Transverse colon (tissue), 4 donors: ENCODE data around the gene GPR176. TPM values are rescaled to one million over a fixed set of nuclear protein-coding genes. Genes with fewer than 3 reads are reported as not detected.

Experiments
- DNase-seq: peaks from one replicate; pipeline ENCODE4 v3.0.0-alpha.2; 2019
- H3K27ac ChIP-seq, 4 donors: fragments of 200-600 bp; sonication (generic); 2 replicates each; pipeline ENCODE4 v1.5.1; 2016 to 2018; ENCODE audit warnings: inconsistent platforms in 4 of 4
- H3K27me3 ChIP-seq: fragments of 200-600 bp; sonication (generic); 2 replicates; pipeline ENCODE4 v1.5.1; 2017; ENCODE audit warnings: inconsistent platforms
- H3K36me3 ChIP-seq, 4 donors: fragments of 200-600 bp; sonication (generic); 2 replicates each; pipeline ENCODE4 v1.5.1; 2017 to 2019; ENCODE audit warnings: inconsistent platforms in 4 of 4
- H3K4me1 ChIP-seq, 4 donors: fragments of 200-600 bp; sonication (generic); 2 replicates each; pipeline ENCODE4 v1.5.1; 2017 to 2020; ENCODE audit warnings: inconsistent platforms in 4 of 4
- H3K4me3 ChIP-seq, 4 donors: fragments of 200-600 bp; sonication (generic); 1 replicate in 1 of 4; 2 replicates in 3 of 4; pipeline versions ENCODE4 v1.5.1 to v1.6.1; 2017 to 2019; ENCODE audit warnings: inconsistent platforms in 4 of 4
- H3K9me3 ChIP-seq, 2 donors: fragments of 200-600 bp; sonication (generic); 2 replicates each; pipeline ENCODE4 v1.5.1; 2017 to 2019; ENCODE audit warnings: inconsistent platforms in 2 of 2
- EP300 ChIP-seq: sonication (generic); formaldehyde crosslinking; IDR thresholded peaks from one replicate; pipeline ENCODE4 v1.6.1; 2017; ENCODE audit warnings: antibody characterized with exemption, low read depth
- POLR2A ChIP-seq: fragments of 450-650 bp; IDR thresholded peaks from one replicate; pipeline ENCODE4 v1.6.1; 2016; ENCODE audit warnings: antibody characterized with exemption, mild to moderate bottlenecking, moderate library complexity
- POLR2AphosphoS5 ChIP-seq, 3 donors: sonication (generic); formaldehyde crosslinking; IDR thresholded peaks; one replicate each; pipeline ENCODE4 v1.6.1; 2016; ENCODE audit warnings: antibody characterized with exemption in 3 of 3
- WGBS, 2 donors: methylation state at CpG; one replicate each; pipeline ENCODE4 v1.1.5; 2018; ENCODE audit warnings: low coverage in 1 of 2; 5-methylcytosine and 5-hydroxymethylcytosine counted together
- in situ Hi-C, 4 donors: fragments of 200-750 bp; cut with MboI; loops; one replicate each; pipeline versions ENCODE4 v1.15.0 to v1.15.1; 2017; ENCODE audit warnings: low sequenced_read_pairs in 3 of 4, low pct_ligation_motif_present in 1 of 4, low pct_unique_long_range_greater_than_20kb in 1 of 4
- intact Hi-C: fragments of 100-400 bp; cut with DNase I; formaldehyde crosslinking; loops from one replicate; pipeline ENCODE4 v1.15.1; 2023; ENCODE audit warnings: low total_unique reads
- total RNA-seq, 4 donors: library from RNA; depleted of rRNA; stranded (reverse); fragments of >200 nt; gene quantifications; one replicate each; pipeline ENCODE4 v1.1.0, GENCODE V29; 2016
- TF ChIP-seq, protein P1 (sequence below), 5 experiments: fragments of 200-600 bp in 3 of 5; fragments of 450-650 bp in 2 of 5; sonication (generic) in 3 of 5; IDR thresholded peaks; 1 replicate in 2 of 5; 2 replicates in 3 of 5; pipeline ENCODE4 v1.5.1; 2016 to 2017; ENCODE audit warnings: antibody characterized with exemption in 5 of 5, inconsistent platforms in 3 of 5, mild to moderate bottlenecking in 2 of 5, moderate library complexity in 1 of 5

The GPR176 gene
- total RNA-seq, 4 donors from 2014 or later, result 1.6 to 10.9 (median 2.5) TPM; not detected in 1

DNA sequence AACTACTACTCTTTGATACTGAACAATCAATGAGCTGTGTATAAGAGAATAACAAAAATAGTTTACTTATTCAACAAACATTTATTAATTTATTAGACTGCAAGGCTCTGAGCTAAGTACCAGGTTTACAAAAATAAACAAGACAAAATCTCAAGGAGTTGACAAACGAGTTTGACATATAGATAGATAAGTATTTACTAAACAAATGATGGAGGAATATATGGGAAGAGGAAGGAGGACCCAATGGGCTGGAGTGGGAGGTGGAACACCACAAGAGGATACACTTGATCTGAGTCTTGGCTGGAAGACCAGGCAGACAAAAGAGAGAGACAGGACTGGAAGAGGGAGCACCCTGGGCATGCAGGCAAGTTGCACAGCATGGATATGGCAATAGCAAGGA is 89.9 kb downstream of the GPR176 start:
- TF ChIP-seq, protein P1, sequence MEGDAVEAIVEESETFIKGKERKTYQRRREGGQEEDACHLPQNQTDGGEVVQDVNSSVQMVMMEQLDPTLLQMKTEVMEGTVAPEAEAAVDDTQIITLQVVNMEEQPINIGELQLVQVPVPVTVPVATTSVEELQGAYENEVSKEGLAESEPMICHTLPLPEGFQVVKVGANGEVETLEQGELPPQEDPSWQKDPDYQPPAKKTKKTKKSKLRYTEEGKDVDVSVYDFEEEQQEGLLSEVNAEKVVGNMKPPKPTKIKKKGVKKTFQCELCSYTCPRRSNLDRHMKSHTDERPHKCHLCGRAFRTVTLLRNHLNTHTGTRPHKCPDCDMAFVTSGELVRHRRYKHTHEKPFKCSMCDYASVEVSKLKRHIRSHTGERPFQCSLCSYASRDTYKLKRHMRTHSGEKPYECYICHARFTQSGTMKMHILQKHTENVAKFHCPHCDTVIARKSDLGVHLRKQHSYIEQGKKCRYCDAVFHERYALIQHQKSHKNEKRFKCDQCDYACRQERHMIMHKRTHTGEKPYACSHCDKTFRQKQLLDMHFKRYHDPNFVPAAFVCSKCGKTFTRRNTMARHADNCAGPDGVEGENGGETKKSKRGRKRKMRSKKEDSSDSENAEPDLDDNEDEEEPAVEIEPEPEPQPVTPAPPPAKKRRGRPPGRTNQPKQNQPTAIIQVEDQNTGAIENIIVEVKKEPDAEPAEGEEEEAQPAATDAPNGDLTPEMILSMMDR (IDR thresholded peaks at IDR 0.05), result no peak
- no peak for TF ChIP-seq EP300
- Histone ChIP-seq H3K4me3 (no peak overlapping the region), H3K27me3 (no peaks in the 10 kb centered on the region), H3K4me1 (peaks cover 0 to 21% (median 2%) of the 10 kb centered on the region in 4 donors), H3K36me3 (no peaks in the 10 kb centered on the region), H3K9me3 (no peaks in the 10 kb centered on the region), H3K27ac (no peak overlapping the region)
- 37 to 43% methylated on average over 1 of the region's 1 CpG for WGBS, 2 donors
- intact Hi-C loops (no loop called here), in situ Hi-C loops (no loop called here)
- no peak for DNase-seq

DNA sequence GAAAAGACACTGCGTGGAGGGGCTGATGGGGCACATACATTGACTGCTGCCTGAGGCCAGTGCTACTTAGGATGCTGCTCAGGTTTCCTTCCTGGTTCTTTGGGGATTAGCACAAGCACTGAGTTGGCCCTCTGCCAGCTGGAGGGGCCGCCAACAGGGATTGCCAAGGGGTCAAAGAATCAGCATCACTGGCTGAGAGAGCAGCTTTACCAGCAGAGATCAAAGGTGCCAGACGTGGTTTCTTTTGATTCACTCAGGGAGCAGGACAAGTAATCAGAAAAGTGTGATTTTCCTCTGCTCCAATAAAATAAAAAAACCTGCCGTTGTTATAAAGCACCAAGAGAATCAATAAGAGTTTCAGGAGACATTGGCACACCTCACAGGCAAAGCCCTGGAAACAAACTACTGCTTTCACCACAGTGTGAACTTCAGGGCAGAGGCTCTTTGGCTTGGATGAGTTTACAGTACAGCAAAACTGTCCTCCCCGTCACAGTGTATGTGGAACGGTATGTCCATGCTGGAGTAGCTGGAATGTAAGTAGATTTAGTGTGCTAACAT is 91.6 kb downstream of the GPR176 start:
- intact Hi-C loops (no loop called here), in situ Hi-C loops (no loop called here)
- Histone ChIP-seq H3K4me3 (no peak overlapping the region), H3K27ac (peak overlapping the region in 2 of 4 donors; percentile 13 to 34), H3K4me1 (peaks cover 0 to 21% (median 2%) of the 10 kb centered on the region in 4 donors), H3K27me3 (no peaks in the 10 kb centered on the region), H3K9me3 (no peaks in the 10 kb centered on the region), H3K36me3 (no peaks in the 10 kb centered on the region)
- TF ChIP-seq EP300, result peak; percentile 83
- TF ChIP-seq, protein P1 (IDR thresholded peaks at IDR 0.05), result no peak
- peak; percentile 31 to 81 (median 69) for TF ChIP-seq POLR2AphosphoS5 (IDR thresholded peaks at IDR 0.05)
- no peak for TF ChIP-seq POLR2A
- peak; percentile 40 for DNase-seq
- 35 to 52% methylated on average over 4 to 6 of the region's 6 CpGs for WGBS, 2 donors

DNA sequence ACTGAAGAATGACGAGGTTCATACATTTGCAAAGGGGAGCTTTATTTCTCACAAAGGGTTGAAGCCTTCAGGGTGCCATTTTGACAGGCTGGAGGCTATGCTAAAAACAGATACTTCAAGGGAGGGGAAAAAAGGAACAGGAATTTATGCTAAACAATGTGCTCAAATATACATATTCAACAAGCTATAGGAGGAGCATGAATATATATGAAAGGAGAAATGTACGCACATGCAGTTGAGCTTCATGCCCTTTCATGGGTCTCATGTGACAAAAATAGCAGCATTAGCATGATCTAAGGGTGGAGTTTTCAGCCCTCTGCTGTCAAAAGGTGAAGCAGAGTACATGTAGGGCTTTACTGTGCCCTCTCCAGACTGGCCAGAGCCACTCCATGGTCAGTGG is 93.1 kb downstream of the GPR176 start:
- intact Hi-C loops, result no loop called here
- peaks cover 0 to 21% (median 2%) of the 10 kb centered on the region in 4 donors for H3K4me1 ChIP-seq
- WGBS, 2 donors, result 94 to 100% methylated on average over 2 of the region's 2 CpGs

DNA sequence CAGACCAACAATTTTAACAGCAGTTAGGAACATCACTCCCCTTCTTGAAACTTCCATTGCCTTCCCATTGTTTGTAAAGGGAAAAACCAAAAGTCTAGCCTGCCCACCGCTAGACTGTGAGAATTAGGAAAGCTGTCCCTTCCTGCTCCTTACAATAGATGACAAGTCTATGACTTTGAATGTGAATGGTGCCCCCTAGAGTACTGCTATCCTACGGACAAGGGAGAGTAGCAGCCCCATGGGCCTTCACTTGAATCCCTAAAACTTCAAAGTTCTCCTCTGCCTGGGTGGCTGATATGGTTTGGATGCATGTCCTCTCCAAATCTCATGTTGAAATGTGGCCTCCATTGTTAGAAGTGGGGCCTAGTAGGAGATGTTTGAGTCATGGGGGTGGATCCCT is 96.4 kb downstream of the GPR176 start:
- intact Hi-C loops, result no loop called here

More for the DNA sequence above, 93.1 kb downstream of the GPR176 start:
- Histone ChIP-seq H3K27ac (no peak overlapping the region), H3K36me3 (no peaks in the 10 kb centered on the region), H3K4me3 (no peak overlapping the region), H3K9me3 (no peaks in the 10 kb centered on the region), H3K27me3 (no peaks in the 10 kb centered on the region)
- in situ Hi-C loops, result no loop called here
- TF ChIP-seq POLR2AphosphoS5 (IDR thresholded peaks at IDR 0.05), result no peak
- TF ChIP-seq POLR2A, result no peak
- TF ChIP-seq EP300, result no peak
- TF ChIP-seq, protein P1 (IDR thresholded peaks at IDR 0.05), result no peak
- DNase-seq, result no peak

More for the DNA sequence above, 96.4 kb downstream of the GPR176 start:
- no peak for TF ChIP-seq EP300
- TF ChIP-seq, protein P1 (IDR thresholded peaks at IDR 0.05), result no peak
- no peak for TF ChIP-seq POLR2AphosphoS5 (IDR thresholded peaks at IDR 0.05)
- no peak for TF ChIP-seq POLR2A
- no peak for DNase-seq
- in situ Hi-C loops, result no loop called here
- no peaks in the 10 kb centered on the region for H3K36me3 ChIP-seq
- H3K4me1 ChIP-seq, result peaks cover 0 to 7% (median 0%) of the 10 kb centered on the region in 4 donors
- WGBS, 2 donors, result 85% methylated on average over 2 of the region's 2 CpGs; no CpG with 5 or more reads in 1 of the 2 donors
- H3K9me3 ChIP-seq, result no peaks in the 10 kb centered on the region
- no peaks in the 10 kb centered on the region for H3K27me3 ChIP-seq
- no peak overlapping the region for H3K4me3 ChIP-seq
- no peak overlapping the region for H3K27ac ChIP-seq
